Limb (tissue), 2 donors: ENCODE results near the gene RAB41.
A peak's percentile ranks its signal among the peaks of the same experiment; 100 is the strongest.
"Not testable (repeated sequence)": the region's sequence is repeated elsewhere in the genome, so short reads cannot be mapped to it uniquely, and the experiment has no call there.

Experiments
- DNase-seq, 2 donors: peaks; one replicate each; pipeline ENCODE4 v3.0.0-alpha.2; 2016; ENCODE audit errors: extremely low spot score in 2 of 2

Gene RAB41

DNA sequence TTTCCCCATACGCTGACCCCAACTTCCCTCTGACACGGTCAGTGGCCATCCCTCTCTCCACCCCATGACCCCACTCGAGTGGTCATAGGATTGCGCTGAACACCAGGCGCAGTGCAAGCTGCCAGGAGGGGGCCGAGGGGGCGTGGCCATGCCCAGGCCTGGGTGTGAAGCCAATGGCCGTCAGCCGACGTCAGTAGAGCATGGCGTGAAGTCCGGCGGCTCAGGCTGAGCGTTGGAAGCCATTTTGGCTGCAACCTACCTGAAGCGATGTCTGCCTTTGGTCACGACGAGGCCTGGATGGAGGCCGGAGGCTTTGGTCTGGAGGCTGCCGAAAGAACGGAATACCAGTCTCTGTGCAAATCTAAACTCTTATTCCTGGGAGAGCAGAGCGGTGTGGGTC, at the start of gene RAB41:
RAB41 (plus strand) TSS at position 222 of the 400 bp plus-strand sequence; CDS start at position 268, 46 bp downstream.
- no peak for DNase-seq

GRCh38 chrX:70234355-70234754, 47.6 kb upstream of the RAB41 start, which contains the start of gene AWAT1:
AWAT1 (plus strand) TSS chrX:70234655; CDS start chrX:70234696, 41 bp downstream.
- DNase-seq, result no peak

DNA sequence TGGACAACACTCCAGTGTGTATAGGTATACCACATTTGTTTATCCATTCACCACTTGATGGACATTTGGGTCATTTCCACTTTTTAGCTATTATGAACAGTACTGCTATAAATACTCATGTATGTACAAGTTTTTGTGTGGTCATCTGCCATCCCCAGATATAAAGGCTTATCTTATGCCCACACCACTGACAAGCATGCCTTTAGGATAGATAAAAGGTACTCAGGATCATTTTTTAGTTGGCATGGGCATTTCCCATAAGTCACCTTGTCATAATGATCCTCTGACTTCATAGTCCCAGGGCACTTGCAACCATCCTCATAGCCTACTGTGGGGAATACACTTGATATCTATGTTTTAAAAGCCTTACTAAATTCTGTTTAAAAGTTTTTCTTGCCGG, 41.2 kb upstream of the RAB41 start:
- no peak for DNase-seq

DNA sequence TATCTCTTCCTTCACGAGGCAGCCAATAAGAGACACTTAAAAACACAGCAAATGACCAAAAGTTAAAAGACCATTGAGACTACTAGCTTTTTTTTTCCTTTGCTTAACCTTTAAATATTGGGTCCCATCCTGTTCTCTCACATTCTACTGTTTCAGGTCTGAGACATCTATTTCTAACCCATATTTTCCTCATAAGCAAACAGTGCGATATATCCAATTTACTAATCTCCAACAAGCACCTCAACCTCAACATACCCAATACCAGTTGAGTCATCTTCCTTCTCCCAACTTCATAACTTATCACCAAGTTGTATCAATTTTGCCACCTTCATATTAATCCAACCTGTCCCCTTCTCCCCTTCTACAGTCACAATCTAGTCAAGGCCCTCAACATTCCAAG, 40.5 kb upstream of the RAB41 start:
- no peak for DNase-seq

- DNase-seq, result not testable (repeated sequence)
Measured at GRCh38 chrX:70243601-70244000, 38.4 kb upstream of the RAB41 start.

- DNase-seq, result no peak
Measured at GRCh38 chrX:70244881-70245280, 37.1 kb upstream of the RAB41 start.

DNA sequence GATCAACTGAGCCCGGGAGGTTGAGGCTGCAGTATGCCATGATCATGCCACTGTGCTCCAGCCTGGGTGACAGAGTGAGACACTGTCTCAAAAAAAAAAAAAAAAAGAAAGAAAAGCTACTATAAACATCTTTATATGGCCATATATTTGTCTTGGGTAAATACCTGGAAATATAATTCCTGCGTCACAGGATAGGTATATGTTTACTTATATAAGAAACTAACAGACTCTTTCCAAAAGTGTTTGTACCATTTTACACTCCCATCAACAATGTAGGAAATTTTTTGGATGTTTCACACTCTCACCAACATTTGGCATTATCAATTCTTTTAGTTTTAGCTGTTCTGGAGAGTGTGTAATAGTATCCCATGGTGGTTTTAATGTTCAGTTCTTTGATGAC, 34.7 kb upstream of the RAB41 start:
- DNase-seq, result no peak

DNA sequence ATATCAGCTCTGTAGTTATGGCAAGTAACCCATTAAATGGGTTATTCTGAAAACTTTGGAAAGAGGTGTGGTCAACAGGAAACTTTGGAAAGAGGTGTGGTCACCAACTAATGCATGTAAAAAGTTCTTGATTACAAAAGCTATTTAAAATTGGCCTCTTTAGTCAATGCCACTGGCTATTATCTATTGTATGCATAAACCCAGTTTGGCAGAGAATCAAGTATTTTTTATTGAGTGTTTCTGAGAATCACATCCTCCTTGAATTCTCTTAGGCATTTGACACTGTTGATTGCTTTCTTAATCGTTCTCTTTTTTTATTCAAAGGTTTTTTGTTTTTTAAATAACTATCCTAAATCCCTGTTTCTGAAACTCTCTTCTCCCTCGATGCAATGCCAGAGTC, 29.5 kb upstream of the RAB41 start:
- DNase-seq, result no peak

GRCh38 chrX:70253377-70254062, 28.5 kb upstream of the RAB41 start:
- DNase-seq, result no peak

DNA sequence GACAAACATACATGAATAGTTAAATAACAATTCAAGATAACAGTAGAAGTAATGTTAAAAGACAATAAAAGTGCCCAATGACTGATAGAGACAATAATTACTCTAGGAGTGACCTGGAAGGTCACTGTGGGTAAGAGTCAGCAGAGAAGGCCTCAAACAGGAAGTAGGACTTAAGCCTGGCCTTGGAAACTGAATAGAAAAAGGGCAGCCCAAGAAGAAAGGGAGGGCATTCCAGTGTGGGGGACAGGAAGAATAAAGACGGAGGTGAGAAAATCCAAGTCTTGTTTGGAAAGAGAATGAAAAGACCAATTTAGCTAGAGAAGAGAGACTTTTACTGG, 27.9 kb upstream of the RAB41 start:
- no peak for DNase-seq

DNA sequence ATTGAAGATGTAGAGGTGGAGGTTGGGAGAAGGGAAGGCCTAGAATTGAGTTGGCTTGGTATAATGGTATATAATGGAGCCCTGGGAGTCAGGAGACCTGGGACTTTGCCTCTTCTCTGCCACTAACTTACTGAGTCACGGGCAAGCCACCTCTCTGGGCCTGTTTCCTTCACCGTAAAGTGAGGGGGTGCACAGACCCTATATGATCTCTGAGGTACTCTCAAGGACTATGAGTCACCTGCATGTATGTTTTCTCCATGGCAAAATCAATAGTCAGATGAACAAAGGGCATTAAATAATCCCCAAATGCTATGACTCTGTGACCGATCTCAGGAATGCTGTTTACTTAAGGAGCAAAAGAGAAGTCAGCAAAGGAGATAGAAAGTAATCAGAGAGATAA, 27.1 kb upstream of the RAB41 start:
- no peak for DNase-seq

- DNase-seq, result no peak
Measured at GRCh38 chrX:70255452-70255851, 26.5 kb upstream of the RAB41 start.

DNA sequence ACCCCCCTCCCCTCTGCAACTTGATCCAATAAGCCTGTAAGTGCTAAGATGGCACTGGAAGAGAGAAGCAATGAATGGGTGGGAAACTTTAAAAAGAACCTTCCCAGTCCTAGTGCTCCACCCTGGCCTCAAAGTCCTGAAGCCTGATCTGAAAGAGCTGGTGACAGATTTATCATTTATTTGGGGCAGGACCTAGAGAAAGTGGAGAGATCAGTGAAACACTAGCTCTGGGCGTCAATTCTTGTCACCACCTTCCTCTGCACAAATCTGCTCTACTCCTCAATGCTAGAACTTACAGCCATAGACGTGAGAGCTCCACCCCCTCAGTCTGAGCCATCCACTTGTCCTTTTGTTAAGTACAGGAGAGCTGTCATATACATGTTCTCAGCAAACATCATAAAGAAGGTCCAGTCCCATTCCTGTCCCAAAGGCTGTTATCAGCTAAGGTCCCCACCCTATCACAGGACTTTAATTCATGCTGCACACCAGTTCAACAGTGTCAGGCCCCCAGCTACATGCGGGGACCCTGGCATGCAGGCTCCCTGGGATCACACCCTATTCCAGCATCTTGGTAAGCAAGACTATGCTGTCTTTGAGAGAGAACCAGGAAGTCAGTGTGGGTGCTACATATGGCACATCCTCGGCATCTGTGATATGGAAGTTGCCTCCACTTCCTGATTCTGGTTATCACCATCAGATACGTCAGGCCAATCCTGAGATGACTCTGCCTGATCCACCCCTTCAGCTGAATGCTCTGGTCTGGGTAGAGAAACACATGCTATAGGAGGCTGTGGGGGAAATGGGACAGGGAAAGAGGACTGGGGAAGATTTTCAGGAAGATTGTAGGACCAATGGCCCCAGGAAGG, 24.3 kb upstream of the RAB41 start:
- no peak for DNase-seq

- no peak for DNase-seq
Measured at GRCh38 chrX:70260104-70260503, 21.9 kb upstream of the RAB41 start, which contains the start of gene P2RY4. P2RY4 (minus strand) TSS chrX:70260204; CDS start chrX:70259624, 580 bp downstream.

GRCh38 chrX:70262952-70263567, 18.9 kb upstream of the RAB41 start:
- DNase-seq, result peak; percentile 2 to 44

GRCh38 chrX:70264784-70265183, 17.2 kb upstream of the RAB41 start:
- no peak for DNase-seq

DNA sequence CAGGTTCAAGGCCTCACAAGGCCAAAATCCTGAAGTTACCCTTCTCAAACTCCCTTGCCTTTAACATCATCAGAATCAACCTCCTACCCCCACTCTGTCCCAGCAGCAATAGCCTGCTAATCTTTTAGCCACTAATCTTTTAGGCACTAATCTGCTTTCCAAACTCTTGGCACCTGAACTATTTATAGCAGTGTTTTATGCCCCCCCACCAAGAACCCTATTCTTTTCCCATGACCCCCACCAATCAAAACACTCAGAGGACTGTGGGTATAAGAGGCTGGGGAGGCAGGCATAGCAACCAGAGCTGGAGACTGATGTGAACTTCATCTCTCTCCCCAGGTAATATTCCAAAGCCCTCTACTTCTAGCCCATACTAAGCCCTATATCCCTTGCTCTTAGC, 13.9 kb upstream of the RAB41 start, which contains the start of gene ARR3:
ARR3 (plus strand) TSS at position 301 of the 400 bp plus-strand sequence. CDS start 1,052 bp downstream, outside the sequence.
- no peak for DNase-seq

DNA sequence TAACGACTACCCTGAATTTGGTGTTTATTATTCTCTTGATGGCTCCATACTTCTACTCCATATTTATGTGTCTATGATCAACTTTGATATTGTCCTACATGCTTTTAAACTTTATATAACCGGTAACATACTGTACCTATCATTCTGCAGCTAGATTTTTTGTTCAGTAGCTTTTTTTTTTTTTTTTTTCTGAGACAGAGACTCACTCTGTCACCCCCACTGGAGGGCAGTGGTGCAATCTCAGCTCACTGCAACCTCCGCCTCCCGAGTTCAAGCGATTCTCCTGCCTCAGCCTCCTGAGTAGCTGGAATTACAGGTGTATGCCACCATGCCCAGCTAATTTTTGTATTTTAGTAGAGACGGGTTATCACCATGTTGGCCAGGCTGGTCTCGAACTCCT, 7.9 kb upstream of the RAB41 start:
- DNase-seq, result not testable (repeated sequence)

DNA sequence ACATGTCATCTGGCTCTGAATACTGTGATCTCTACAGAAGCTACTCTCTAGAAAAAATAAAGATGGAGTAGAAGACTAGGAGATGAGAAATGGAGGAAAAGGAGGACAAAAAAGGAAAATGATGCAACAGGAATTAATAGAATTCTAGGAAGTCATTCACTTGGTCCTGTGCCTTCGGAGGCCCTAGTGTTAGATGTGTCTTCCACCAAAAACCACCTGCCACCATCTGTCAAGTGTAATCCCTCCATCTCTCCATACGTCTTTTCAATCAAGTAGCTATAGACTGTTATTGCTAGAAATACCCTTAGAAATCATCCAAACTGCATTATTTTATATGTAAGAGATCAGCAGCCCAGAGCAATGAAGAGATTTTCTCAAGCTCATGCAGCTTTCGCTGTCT, 2.9 kb upstream of the RAB41 start:
- no peak for DNase-seq

GRCh38 chrX:70280573-70280972, 1.4 kb upstream of the RAB41 start:
- no peak for DNase-seq

DNA sequence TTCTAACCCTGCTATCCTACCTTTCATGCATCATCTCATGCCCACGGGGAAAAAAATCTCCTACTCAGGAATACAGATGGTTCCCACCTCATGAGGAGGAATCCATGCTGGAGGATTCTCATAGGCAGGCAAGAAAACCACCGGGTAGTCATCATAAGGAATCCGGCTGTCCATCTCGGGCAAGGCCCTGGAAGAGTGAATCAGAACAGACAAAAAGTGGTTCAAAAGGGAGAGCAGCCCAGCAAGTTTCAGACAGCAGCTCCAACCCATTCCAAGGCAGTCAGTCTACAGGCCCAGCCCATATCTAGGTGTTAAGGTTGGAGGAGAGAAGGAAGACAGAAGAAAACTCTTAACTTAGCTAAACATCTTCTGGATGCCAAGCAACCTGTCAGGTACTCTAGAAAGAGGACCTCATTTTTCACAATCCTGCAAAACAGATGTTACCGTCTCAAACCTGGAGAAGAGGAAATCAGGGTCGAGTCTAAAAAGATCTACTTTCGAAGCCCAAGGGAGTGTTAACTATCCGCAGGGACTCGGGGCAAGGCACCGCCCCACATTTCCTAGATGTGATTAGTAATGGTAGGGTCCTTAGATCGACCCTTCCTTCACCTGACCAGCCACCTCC, 7.3 kb downstream of the RAB41 start:
- no peak for DNase-seq
